HG02759 (cell line): ENCODE results near the gene B3GNT4.
"Not testable (repeated sequence)": the region's sequence is repeated elsewhere in the genome, so short reads cannot be mapped to it uniquely, and the experiment has no call there.

ENCODE experiments used
- ATAC-seq: cut with Tn5 transposase; IDR thresholded peaks from one replicate; pipeline ENCODE4 v1.9.1; 2021; ENCODE audit warnings: mild to moderate bottlenecking, moderate library complexity; ENCODE audit not compliant: unreplicated experiment

B3GNT4 gene

GRCh38 chr12:122187466-122187865, 16.0 kb upstream of the B3GNT4 start:
- no peak for ATAC-seq

DNA sequence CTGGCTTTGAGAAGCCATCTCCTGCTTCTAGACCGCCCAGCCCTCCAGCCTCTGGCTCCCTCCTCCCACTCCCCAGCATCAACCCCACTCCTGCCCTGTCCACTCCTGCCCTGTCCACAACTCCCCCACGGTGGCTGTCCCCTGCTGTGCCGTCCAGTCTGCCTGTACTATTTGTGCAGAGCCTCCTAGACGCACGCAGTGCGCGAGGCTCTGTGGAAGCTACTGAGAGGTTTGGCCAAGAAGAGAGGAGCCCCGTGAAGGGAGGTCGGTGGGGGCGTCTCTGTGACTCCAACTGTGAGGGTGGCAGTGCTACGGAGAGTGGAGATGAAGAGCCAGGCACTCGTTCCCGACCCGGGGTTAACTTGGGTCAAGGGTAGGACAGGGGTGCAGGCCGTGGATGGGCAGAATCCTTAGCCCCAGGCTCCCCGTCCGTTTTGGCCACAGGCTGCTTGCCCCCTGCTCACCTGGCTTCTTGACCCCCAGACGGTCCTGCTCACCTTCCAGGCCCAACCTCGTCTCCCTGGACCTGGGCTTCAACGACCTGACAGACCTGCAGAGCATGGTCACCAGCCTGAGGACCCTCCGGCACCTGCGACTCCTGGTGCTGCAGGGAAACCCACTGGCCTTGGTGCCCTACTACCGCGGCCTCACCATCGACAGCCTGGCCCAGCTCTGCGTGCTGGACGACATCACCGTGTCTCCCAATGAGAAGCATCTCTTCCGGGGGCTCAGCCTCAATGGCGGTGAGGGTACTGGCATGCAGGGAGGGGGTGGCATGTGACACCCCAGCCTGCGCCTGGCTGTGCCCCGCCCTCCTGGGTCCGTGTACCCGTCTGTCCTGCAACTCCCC, 13.7 kb upstream of the B3GNT4 start:
- ATAC-seq, result no peak

DNA sequence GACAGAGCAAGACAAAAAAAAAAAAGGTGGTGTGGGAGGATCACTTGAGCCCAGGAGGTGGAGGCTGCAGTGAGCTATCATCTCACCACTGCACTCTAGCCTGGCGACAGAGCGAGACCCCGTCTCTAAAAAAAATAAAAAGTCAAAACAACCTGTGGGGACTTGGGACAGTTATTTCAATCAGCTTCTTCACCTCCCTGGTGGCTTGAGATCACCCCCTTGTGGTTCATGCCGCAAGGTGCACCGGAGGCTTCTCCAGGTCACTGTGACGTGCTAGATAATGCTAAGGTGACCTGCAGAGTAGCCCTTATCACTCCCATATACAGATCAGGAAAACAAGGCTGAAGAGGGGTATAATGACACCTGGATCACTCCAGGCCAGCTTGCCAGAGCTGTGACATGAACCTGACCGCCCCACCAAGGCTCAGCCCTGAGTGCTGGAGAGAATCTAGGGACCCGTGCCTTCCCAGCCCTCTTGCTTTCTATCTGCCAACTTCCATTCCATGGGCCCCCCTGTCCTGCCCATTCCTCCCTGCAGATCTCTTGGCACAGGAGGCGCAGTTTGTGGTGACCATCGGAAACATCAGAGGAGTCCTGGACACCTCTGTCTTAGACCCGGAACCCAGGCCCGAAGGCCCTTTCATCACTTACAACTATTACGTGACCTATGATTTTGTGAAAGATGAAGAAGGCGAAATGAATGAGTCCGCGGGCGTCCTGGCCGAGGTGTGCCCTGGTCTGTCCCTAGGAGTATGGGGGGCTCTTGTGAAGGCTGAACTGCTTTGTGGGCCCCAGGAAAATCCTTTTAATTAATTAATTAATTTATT, 12.5 kb upstream of the B3GNT4 start:
- ATAC-seq, result no peak

DNA sequence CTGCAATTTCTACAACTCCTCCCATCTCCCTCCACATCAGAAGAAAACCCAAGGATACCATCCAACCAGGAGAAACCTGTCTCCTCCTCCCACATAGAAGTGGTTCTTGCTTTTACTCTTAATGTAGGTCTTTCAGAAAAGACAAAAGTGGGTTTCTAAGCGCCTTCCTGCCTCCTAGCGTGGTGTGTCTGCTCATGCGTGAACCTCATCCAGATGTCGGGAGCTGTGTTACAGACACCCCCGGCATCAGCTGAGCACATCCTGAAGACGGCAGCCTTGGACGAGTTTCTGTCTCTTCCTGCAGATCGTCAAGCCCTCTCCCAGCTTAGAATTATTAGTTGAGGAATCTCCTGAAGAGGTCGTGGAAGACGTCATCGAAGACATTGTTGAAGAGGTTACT, 11.1 kb upstream of the B3GNT4 start:
- no peak for ATAC-seq

- ATAC-seq, result no peak
These were observed 8.7 kb upstream of the B3GNT4 start for GRCh38 chr12:122194804-122195203.

- no peak for ATAC-seq
These were observed 8.1 kb upstream of the B3GNT4 start for GRCh38 chr12:122195405-122195804.

DNA sequence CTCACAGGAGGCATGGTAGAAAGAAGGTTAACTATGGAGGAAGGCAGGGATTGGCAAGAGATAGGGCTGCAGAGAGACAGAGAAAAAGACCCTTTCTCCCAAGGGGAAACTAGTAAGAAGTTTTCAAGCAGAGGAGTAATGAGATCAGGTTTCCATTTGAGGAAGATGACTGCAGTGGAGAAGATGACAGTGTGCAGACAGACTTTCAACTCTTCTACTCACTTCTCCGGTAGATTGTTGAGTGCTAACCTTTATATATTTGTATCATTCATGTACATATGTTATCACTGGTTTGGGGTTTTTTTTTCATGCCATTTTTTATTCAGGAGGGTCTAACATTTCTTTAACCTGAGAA, 5.9 kb upstream of the B3GNT4 start:
- no peak for ATAC-seq

- no peak for ATAC-seq
These were observed 3.8 kb upstream of the B3GNT4 start for GRCh38 chr12:122199484-122200355.

DNA sequence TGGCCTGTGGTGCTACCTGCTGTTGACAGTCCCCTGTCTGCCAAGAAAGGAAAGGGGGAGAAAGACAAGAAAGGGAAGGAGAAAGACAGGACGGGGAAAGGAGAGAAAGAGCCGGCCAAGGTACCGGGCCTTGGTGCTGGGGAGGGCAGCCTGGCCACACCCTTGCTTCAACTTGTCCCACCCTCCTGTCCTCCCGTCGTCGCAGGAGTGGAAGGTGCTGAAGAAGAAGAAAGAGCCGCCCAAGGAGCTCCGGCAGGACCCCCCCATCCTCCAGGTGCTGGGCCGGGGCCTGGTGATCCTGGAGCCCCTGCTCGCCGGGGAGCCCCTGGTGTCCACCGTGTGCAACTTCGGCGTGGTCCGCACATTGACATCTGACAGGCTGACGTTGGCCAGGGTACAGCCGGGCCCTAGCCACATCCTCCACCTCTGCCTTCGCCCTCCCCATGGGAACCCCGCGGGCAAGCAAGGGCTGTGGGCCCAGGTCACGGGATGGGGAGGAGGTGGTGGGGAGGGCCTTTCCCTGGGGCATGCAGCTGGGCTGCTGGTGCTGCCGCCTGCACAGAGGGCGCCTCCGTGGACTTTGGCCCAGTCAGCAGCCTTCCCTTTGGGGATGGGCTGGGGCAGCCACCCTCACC, 2.9 kb upstream of the B3GNT4 start:
- no peak for ATAC-seq

- ATAC-seq, result no peak
These were observed 2.1 kb upstream of the B3GNT4 start for GRCh38 chr12:122201381-122201780.

GRCh38 chr12:122202017-122202416, 1.5 kb upstream of the B3GNT4 start:
- ATAC-seq, result no peak

DNA sequence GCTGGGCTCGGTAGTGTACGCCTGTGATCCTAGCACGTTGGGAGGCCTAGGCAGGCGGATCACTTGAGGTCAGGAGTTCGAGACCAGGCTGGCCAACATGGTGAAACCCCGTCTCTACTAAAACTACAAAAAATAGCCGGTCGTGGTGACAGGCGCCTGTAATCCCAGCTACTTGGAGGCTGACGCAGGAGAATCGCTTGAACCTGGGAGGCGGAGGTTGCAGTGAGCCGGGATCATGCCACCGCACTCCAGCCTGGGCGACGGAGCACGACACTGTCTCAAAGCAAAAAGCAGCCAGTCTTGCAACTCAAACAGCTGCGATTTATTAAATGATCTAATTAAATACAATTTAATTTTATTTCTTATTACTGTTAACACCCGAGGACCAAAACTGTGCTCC, 698 bp upstream of the B3GNT4 start:
- not testable (repeated sequence) for ATAC-seq

DNA sequence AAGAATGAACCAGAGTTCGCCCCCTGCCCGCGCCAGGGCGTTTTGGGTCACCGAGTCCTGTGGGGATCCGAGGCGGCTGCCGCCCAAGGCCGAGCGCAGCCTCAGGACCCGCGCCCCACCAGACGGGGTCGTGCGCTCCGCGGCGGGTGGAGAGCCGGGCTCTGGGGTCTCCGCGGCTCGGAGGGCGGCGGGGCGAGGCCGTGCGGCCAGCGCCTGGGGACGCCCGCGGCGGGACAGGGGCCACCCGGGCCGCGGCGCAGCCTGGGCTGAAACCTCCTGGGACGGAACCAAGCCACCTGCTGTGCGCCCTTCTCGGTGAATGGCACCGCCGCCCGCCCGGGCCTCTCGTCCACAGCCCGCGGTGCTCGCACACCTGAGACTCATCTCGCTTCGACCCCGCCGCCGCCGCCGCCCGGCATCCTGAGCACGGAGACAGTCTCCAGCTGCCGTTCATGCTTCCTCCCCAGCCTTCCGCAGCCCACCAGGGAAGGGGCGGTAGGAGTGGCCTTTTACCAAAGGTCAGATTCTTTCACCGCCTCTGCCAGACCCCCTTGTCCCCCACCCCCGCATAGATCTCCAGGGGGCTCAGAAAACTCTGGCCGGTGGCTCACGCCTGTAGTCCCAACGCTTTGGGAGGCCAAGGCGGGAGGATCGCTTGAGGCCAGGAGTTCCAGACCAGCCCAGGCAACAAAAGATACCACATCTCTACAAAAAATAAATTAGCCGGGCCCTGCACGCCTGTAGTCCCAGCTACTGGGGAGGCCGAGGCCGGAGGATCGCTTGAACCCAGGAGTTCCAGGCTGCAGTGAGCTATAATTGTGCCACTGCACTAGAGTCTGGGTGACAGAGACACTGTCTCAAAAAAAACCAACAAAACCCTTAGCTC, 901 bp downstream of the B3GNT4 start:
- peak; percentile 20 for ATAC-seq

DNA sequence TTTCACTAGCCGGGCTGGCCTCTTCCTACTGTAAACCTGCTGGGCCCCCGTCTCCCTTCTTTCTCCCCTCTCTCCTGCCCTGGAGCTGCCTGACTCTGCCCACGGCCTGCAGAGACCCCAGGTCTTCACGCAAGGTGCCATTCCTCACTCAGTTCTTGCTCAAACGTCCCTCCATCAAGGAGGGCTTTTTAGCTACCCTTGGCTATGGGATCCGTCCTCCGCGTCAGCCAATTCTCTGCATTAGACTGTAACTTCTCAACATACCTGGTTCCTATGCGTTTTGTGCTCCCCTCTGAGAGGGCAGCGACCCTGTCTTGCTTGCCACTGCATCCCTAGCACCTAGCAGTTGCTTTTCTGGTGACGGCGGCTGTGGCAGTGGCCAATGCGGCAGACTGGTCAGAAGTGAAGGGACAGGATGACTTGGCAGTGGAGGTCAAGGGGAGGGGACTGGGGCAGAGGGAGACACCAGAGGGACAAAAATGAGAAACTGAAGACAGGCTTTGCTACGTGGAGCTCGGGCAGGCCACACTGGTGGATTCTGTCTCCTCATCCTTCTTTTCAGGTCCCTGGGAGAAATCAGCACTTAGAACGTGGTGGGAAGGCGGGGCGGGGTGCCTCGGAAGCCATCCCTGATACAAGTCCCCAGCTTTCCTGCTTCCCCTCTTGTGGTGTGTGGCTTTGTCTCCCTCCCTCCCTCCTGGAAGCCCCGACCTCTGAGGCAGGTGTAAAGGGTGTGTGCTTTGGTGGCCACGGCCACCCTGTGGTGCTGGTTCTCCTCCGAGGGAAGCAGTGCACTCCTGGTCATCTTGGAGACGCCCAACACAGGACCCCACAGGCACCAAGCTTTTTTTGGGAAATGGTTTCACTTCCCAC, 1.8 kb downstream of the B3GNT4 start:
- ATAC-seq, result no peak

- no peak for ATAC-seq
These were observed 2.8 kb downstream of the B3GNT4 start for GRCh38 chr12:122206111-122206881.

DNA sequence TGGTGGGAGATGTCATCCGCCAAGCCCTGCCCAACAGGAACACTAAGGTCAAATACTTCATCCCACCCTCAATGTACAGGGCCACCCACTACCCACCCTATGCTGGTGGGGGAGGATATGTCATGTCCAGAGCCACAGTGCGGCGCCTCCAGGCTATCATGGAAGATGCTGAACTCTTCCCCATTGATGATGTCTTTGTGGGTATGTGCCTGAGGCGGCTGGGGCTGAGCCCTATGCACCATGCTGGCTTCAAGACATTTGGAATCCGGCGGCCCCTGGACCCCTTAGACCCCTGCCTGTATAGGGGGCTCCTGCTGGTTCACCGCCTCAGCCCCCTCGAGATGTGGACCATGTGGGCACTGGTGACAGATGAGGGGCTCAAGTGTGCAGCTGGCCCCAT, 3.5 kb downstream of the B3GNT4 start:
- ATAC-seq, result no peak

DNA sequence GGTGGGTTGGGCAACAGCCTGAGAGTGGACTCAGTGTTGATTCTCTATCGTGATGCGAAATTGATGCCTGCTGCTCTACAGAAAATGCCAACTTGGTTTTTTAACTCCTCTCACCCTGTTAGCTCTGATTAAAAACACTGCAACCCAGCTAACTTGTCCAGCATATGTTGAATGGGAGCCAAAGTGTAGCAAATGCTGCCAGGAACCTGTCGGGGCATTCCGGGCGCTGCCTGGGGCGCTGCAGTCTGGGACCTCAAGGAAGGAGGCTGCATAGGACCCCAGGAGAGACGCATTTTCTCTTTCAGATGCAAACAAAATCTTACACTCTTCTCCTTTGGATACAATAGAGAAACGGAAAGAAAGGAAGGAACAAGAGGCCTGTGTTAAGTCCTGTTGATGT, 3.9 kb downstream of the B3GNT4 start:
- no peak for ATAC-seq
